ENCODE data around the gene GPI. TPM values are rescaled to one million over a fixed set of nuclear protein-coding genes. Genes with fewer than 3 reads are reported as not detected.

GPI gene
- total RNA-seq, 4 donors from 2014 or later = 156 to 258 (median 211) TPM

DNA sequence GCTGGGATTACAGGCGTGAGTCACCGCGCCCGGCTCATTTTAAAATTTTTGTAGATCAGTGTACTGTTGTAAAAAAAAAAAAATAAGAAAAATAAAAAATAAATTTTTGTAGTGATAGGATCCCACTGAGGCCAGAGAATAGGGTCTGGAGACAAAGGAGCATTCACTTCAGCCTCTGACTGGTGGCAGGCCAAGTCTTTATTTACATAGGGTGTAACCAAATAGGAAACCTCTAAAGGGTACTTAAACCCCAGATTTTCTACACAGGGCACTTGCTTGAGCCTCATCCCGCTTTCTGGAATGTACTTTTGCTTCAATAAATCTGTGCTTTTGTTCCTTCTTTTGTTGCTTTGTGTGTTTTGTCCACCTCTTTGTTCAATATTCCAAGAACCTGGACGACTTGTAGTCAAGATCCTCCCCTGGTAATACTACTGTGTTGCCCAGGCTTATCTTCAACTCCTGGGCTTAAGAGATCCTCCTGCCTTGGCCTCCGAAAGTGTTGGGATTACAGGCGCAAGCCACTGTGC, 37.1 kb downstream of the GPI start:
- TF ChIP-seq, protein P1, sequence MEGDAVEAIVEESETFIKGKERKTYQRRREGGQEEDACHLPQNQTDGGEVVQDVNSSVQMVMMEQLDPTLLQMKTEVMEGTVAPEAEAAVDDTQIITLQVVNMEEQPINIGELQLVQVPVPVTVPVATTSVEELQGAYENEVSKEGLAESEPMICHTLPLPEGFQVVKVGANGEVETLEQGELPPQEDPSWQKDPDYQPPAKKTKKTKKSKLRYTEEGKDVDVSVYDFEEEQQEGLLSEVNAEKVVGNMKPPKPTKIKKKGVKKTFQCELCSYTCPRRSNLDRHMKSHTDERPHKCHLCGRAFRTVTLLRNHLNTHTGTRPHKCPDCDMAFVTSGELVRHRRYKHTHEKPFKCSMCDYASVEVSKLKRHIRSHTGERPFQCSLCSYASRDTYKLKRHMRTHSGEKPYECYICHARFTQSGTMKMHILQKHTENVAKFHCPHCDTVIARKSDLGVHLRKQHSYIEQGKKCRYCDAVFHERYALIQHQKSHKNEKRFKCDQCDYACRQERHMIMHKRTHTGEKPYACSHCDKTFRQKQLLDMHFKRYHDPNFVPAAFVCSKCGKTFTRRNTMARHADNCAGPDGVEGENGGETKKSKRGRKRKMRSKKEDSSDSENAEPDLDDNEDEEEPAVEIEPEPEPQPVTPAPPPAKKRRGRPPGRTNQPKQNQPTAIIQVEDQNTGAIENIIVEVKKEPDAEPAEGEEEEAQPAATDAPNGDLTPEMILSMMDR (IDR thresholded peaks at IDR 0.05) = no peak
- no peak for DNase-seq (ENCODE audit: low spot score)
- no peak for ATAC-seq (ENCODE audit: low FRiP score)

DNA sequence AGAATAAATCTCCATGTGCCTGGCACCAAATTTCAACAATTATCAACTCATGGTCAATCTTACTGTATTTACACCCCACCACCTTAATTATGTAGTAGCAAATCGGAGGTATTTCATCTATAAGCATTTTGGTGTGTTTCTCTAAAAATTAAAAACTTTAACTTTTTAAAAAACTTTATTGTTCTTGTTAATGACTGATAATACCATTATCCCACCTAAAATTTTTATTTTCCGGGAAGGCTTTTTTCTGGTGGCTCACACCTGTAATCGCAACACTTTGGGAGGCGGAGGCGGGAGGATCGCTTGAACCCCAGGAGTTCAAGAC, 38.8 kb downstream of the GPI start:
- no peak for ATAC-seq (ENCODE audit: low FRiP score)
- TF ChIP-seq, protein P1 (IDR thresholded peaks at IDR 0.05) = no peak
- no peak for DNase-seq (ENCODE audit: low spot score)

DNA sequence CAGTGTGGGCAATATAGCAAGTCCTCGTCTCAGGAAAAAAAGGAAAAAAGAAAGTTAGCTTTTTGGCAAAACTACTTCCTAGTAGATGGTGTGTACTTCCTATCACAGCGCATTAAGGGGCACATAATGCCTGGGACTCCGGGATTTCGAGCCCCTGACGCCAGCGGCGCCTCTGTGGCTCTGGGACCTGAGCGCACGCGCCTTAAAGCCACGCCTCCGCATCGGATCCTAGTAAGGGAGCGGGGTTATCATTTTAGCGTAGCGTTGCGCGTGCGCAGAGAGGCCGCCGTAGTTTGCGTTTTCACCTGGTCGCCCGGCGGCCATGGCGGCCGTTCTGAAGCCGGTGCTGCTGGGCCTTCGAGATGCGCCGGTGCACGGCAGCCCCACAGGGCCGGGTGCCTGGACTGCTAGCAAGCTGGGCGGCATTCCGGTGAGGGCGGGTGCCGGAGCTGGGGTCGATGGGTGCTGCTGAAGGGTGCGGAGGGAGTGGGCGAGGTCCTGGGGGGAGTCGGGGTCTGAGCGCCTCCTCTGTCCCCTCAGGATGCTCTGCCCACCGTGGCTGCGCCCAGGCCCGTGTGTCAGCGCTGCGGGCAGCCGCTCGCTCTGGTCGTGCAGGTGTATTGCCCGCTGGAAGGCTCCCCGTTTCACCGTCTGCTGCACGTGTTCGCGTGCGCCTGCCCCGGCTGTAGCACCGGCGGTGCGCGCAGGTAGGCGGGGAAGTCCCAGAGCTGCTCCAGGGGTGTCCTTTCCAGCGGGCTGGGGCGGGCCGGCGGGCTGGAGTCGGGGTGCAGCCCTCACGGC, 39.3 kb downstream of the GPI start, which contains the start of gene PDCD2L:
TSS of gene PDCD2L (plus strand) at position 291 of the 801 bp plus-strand sequence. CDS start at position 323, 32 bp downstream.
- ATAC-seq (ENCODE audit: low FRiP score) (peak; percentile 88), DNase-seq (ENCODE audit: low spot score) (peak; percentile 83)
- TF ChIP-seq, protein P1 (IDR thresholded peaks at IDR 0.05) = no peak

DNA sequence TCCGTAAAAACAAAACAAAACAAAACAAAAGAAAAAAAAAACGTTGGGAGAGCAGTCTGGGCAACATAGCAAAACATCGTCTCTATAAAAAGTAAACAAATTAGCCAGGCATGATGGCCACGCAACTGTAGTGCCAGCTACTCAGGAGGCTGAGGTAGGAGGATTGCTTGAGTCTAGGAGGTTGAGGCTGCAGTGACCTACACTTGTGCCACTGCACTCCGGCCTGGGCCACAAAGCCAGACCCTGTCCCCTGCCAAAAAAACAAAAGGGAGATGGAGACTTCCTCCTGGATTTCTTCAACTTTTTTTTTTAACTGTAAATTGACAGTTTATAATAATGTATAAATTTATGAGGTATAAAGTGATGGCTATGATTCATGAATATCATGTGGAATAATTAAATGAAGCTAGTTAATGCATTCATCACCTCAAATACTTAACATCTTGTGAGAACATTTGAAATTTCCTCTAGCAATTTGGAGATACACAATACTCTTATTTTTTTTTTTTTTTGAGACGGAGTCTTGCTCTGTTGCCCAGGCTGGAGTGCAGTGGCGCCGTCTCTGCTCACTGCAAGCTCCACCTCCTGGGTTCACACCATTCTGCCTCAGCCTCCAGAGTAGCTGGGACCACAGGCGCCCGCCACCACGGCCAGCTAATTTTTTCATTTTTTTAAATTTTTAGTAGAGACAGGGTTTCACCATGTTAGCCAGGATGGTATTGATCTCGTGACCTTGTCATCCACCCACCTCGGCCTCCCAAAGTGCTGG, 41.1 kb downstream of the GPI start:
- DNase-seq (ENCODE audit: low spot score) (no peak), ATAC-seq (ENCODE audit: low FRiP score) (no peak)
- TF ChIP-seq, protein P1 (IDR thresholded peaks at IDR 0.05) = no peak

DNA sequence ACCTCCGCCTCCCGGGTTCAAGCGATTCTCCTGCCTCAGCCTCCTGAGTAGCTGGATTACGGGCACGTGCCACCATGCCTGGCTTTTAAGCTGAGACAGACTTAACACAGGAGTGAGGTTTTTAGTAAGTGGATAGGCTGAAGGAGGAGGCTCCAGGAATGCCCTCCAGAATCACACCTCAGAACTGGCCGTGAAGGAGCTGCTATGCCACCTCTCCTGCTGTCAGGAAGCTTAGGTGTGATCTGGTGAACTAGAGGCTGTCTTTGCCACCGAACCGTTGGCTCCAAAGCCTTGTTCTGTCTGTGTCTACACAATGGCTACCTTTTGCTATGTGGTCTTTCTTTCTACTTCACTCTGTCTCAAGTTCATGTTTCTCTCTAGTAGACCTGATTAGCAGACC, 43.4 kb downstream of the GPI start:
- TF ChIP-seq, protein P1 (IDR thresholded peaks at IDR 0.05) = no peak
- DNase-seq (ENCODE audit: low spot score) (no peak), ATAC-seq (ENCODE audit: low FRiP score) (no peak)

DNA sequence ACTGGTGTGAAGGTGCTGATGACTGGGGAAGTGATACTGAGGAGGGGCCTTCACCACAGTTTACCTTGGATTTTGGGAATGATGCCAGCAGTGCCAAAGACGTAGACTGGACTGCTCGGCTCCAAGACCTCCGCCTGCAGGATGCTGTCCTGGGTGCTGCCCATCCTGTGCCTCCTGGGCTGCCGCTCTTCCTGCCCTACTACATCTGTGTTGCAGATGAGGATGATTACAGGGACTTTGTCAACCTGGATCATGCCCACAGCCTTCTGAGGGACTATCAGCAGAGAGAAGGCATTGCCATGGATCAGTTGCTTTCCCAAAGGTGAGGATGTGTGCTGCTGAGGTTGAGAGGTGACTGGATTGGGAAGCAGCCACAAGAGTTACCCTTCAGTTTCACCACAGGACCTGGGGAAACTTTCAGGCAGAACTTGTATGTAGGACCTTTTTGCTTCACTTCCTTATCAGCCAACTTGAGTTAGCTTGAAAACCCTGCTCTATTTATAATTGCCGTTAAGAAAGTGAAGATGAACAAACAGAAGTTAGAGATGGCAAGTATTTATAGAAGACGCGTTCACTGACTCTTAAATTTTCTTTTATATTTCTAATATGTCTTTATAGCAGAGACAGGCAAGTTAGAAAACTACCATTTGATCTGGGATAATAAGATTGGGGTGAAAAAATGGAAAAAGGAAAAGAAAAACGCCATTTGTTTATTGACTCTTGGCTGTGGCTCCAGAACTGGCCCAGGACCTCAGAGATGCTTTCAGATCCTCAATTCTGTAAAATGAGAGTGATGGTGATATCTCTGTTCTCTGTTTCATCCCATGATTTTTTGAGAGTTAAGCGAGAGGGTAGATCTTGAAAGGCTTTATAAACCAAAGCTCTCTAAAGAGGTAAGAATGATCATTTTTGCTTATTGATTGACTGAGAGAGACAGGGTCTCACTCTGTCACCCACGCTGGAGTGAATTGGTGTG, 44.5 kb downstream of the GPI start:
- ATAC-seq (ENCODE audit: low FRiP score) (no peak), DNase-seq (ENCODE audit: low spot score) (no peak)
- TF ChIP-seq, protein P1 (IDR thresholded peaks at IDR 0.05) = no peak
